GM04504 (cell line): ENCODE results near the gene OR8B8.
"Not testable (repeated sequence)": the region's sequence is repeated elsewhere in the genome, so short reads cannot be mapped to it uniquely, and the experiment has no call there.

Experiments
- DNase-seq: peaks from one replicate; pipeline ENCODE4 v3.0.0-alpha.2; 2012; ENCODE audit warnings: low read depth

Gene OR8B8

DNA sequence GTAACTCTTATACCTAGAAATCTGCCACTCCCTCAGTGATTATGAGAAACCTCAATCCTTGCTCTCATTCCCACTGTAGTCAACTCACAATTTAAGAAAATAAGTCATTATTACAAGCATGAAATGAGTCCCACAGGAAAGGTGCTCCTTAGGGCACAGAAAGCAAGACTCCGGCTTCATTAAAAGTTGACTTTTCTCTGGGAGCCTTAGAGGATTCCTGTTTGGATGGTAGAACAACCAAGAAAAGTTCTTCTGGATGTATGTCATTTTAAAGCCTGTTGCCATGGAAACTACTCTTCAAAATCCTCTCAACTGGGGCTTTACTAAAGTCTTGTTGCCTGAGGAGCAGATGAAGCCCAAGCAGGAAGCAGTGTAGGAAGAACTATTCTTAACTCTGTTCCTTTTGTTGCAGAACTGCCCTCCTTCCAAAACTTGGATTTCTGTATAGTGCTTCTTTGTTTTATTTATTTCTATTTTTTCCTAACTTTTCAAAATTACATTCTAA lies at the start of gene OR8B8:
Gene OR8B8 (minus strand): TSS at position 51 of the 505 bp plus-strand sequence. CDS start 4,611 bp downstream, outside the sequence.
- no peak for DNase-seq

GRCh38 chr11:124493016-124493655 lies 47.6 kb upstream of the OR8B8 start:
- DNase-seq = no peak

DNA sequence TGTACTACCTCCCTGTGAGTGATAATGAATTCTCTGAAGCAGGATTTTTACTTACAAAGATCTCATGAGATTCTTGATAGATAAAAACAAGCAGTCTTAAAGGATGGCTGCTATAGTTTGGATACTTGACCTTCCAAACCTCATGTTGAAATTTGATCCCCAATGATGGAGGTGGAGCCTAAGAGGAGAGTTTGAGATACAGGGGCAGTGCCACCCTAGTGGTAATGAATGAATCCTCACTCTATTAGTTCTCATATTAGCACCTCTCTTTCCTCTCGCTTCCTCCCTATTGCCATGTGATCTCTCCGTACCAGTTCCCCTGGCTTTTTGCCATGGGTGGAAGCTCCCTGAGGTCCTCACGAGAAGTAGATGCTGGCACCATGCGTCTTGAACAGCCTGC lies 37.9 kb upstream of the OR8B8 start:
- DNase-seq = no peak

DNA sequence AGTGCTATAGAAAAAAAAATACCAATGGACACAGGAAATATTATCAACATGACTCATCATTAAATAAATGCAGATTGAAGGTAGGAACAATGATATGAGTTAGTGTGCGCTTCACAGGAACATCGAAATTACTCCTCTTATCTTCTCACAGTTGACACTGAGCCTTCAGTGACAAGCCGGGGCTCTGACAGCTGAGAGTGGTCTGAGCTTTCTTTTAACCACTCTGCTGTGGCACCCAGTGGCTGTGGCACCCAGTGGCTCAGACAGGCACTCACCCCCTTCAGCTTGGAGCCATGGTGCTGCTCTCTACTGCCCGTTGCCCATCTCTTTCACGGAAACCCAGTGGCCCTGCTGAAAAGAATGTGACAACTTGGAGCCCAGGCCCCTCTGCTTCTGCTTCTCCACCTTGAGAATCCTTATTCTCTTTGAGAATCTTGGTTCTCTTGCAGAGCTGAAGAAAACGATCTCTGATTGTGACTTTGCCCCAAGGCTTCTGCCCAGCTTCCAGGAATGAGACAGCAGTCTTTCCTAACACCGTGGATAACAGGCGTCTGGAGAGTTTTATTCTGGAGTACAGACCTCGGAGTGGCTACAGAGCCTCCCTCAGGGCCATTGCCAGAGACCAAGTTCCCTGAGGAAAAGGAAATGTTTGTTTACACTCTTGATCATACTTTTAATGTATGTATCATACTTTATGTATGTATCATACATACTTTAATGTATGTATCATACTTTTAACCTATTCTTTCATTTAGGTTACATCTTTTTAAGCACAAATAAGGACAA lies 37.1 kb upstream of the OR8B8 start:
- DNase-seq = no peak

- DNase-seq = no peak
Observed at GRCh38 chr11:124481365-124482323, 36.1 kb upstream of the OR8B8 start.

GRCh38 chr11:124479561-124479960 lies 34.1 kb upstream of the OR8B8 start:
- no peak for DNase-seq

GRCh38 chr11:124475265-124475664 lies 29.8 kb upstream of the OR8B8 start:
- DNase-seq = no peak

DNA sequence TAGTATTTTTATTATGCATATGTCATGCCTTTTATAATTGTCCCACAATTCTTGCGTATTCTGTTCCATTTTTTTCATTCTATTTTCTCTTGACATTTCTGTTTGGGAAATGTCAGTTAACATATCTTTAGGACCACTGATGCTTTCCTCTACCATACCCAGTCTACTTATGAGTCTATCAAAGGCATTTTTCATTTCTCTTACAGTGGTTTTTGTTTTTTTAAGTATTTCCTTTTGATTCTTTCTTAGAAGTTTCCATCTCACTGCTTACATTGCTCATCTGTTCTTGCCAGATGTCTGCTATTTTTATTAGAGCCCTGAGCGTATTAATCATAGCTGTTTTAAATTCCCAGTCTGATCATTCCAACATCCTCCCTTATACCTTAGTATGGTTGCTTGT lies 29.3 kb upstream of the OR8B8 start:
- DNase-seq = no peak

GRCh38 chr11:124474079-124474478 lies 28.6 kb upstream of the OR8B8 start:
- no peak for DNase-seq

GRCh38 chr11:124473476-124473875 lies 28.0 kb upstream of the OR8B8 start:
- no peak for DNase-seq

GRCh38 chr11:124470561-124471227 lies 25.2 kb upstream of the OR8B8 start:
- DNase-seq = no peak

GRCh38 chr11:124467381-124467927 lies 22.0 kb upstream of the OR8B8 start:
- no peak for DNase-seq

- DNase-seq = no peak
Observed at GRCh38 chr11:124465368-124465767, 19.9 kb upstream of the OR8B8 start.

- DNase-seq = no peak
Observed at GRCh38 chr11:124463990-124464389, 18.5 kb upstream of the OR8B8 start.

DNA sequence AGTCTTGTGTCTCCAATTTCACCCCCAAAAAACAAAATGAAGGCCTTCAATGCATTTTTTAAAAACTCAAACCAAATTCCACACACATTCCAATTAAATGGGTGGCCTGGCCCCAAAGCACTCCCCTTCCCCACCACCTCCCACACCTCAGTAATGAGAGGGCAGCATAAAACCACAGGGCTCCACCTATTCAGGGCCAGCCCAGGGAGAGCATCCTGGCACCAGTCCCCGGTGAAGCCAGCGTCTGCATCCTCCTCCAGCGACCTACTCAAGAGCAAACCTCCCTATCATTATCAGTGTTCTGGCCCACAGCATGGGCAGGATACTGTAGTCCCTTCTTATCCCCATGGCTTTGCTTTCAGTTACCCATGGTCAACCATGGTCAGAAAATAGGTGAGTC lies 17.8 kb upstream of the OR8B8 start:
- DNase-seq = no peak

GRCh38 chr11:124460459-124460858 lies 15.0 kb upstream of the OR8B8 start:
- no peak for DNase-seq

- not testable (repeated sequence) for DNase-seq
Observed at GRCh38 chr11:124459379-124459778, 13.9 kb upstream of the OR8B8 start.

- DNase-seq = no peak
Observed at GRCh38 chr11:124454552-124454951, 9.1 kb upstream of the OR8B8 start.

GRCh38 chr11:124446916-124447315 lies 1.4 kb upstream of the OR8B8 start:
- no peak for DNase-seq

DNA sequence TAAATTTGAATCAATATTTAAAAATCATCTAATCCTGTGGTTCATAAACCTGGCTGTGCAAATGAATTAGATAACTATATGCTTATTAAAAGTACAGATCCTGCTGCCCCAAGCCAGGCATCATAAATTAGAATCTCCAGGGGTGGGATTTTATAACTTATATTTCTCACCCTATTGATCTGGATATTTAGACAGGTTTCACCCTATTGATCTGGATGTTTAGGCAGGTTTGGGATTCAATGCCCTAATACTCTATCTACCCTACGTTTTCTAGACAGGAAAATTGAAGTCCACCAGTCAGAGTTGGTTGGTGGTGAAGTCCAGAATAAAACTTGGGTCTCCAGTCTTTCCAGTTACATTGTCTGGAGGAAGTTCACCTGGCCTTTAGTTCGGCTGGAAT lies 2.6 kb downstream of the OR8B8 start:
- no peak for DNase-seq

DNA sequence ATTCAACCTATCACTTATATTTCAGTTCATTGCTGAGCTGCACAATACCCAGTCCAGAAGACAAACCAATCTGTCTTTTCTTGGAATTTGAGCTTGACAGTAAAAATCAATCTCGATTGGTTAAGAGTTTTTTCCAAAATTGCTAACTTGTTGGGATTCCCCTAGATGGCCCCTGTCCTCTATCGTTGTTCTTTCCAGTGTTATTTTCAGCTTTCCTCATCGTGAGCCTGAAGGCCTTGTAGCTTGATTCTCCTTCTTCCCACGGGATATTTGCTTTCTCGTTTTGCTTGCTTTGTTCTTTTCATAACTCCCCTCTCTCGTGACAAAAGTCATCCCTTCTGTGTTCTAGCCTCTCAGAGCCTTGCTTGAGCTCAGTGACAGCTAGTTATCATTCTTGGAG lies 3.1 kb downstream of the OR8B8 start:
- DNase-seq = no peak
